HPDE6-E6E7 (cell line): Measurements from ENCODE around the gene UBN1.
"Not testable (repeated sequence)": the region's sequence is repeated elsewhere in the genome, so short reads cannot be mapped to it uniquely, and the experiment has no call there.

Experiments used
- DNase-seq: peaks from one replicate; pipeline ENCODE4 v3.0.0; 2011; ENCODE audit warnings: missing footprints; ENCODE audit errors: extremely low spot score

UBN1 gene

DNA sequence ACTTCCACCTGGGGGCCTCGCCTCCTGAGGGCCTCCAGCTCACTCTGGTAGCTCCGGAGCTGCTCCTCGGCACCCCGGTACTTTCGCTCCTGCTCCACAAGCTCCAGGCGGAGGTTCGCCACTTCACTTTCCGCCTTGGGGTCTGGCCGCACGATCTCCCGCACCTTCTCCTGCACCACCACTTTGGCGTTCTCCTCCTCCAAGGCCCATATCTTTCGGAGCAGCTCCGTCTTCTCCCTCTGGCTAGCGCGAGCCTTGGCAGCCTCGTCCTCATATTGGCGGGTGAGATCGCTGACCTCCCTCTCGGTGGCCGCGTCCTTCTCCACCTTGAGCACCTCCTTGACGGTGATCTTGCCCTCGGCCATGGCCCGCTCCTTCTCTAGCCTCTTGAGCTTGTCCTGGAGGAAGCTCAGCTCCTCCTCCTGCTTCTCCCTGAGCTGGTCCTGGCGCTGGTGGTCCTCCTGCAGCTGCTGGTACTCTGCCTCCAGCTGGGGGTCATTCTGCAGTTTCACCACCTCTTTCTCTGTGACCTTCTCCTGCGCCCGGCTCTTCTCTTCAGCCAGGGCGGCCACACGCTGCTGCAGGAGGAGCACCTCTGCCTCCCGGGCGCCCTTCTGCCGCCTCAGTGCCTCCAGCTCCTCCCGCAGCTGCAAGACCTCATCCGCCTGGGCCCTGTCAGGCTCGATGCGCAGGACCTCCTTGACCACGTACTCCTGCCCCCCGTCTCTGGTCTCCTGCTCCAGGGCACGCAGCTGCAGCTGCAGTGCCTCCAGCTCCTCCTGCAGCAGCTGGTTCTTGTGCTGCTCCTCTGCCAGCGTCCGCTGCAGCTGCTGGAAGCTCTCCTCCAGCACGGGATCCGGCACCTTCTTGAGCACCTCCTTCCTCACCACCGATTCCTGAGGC lies 37.9 kb downstream of the UBN1 start:
- DNase-seq: no peak

DNA sequence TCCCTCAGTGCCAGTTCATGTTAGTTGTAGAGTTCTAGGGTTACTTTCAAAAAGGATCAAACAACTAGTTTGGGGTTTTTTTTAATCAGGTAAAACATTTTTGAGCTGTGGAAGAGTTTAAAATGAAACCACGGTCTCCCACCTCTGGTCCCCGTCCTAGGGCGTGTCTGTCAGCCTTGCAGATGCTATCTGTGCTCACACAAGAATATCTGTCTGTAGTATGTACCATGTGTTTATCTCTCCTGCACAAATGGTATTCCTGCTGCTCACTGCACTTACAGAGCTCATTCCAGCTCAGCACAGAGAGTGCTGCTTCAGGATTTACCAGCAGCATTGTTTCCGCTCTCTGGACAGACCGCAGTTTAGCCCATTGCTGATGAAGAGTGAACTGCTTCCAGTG lies 38.9 kb downstream of the UBN1 start:
- DNase-seq: no peak

DNA sequence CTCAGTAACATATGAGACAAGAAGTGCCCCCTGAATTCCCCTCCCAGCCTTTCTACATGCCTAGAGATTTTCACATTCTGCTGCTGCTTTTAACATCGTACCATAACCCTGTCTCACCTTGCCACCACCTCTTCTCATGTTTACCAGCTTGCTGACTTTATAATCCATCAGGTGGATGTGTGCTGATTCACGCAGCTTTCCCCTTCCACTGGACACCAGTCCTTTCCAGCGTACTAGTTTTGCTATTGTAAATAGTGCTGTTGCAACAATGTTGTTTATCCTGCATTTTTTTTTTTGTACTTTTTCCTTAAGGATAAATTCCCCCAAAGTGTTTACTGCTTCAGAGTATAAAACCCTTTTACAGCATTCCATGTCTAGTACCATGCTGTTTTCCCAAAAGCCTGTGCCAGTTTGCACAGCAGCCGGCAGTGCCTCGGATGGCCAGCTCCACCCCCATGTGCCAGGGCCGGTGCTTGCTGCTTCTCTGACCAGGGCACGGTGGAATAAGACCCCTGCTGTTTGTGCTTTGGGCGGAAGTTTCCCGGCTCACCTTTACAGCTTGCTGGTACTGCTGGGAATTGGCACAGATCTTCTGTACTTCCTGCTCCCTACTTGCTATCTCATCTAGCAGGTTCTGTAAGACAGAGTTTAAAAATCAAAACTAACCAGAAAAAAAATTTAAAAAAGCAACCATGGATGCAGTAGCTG lies 41.3 kb downstream of the UBN1 start:
- no peak for DNase-seq

DNA sequence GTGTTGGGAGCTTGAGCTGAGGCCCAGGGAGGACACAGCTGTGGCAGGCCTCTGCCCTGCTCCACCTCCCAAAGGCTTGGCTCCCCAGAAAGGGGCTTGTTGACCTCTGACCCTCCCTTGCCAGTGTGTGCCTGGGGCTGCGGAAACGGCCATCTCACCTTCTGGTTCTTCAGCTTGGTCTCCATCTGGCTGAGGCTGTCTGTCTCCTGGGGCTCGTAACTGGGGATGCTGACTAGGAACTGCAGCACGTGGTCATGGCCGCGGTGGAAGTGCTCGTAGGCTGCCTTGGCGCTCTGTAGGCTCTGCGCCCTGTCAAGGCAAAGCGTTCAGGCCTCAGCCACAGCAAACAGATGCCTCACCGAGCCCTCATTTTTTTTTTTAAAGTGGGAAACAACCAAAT lies 42.7 kb downstream of the UBN1 start:
- DNase-seq: no peak

DNA sequence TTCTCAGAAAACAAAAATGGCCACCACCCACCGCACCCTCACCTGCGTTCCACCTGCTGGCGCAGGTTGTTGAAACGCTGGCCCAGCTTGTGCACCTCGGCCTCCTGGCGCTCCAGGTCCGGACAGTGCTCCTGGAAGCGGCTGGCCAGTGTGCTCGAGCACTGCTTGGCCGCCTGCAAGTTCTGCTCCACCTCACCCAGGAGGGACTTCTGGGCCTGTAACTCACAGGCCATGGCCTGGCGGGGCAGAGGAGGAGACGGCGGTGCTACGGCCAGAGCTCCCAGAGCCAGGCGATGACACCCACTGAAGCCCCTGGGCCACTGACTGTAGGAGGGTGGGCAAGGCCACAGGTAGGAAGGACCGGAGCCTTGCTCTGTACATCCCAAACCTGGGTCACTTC lies 43.4 kb downstream of the UBN1 start:
- no peak for DNase-seq

DNA sequence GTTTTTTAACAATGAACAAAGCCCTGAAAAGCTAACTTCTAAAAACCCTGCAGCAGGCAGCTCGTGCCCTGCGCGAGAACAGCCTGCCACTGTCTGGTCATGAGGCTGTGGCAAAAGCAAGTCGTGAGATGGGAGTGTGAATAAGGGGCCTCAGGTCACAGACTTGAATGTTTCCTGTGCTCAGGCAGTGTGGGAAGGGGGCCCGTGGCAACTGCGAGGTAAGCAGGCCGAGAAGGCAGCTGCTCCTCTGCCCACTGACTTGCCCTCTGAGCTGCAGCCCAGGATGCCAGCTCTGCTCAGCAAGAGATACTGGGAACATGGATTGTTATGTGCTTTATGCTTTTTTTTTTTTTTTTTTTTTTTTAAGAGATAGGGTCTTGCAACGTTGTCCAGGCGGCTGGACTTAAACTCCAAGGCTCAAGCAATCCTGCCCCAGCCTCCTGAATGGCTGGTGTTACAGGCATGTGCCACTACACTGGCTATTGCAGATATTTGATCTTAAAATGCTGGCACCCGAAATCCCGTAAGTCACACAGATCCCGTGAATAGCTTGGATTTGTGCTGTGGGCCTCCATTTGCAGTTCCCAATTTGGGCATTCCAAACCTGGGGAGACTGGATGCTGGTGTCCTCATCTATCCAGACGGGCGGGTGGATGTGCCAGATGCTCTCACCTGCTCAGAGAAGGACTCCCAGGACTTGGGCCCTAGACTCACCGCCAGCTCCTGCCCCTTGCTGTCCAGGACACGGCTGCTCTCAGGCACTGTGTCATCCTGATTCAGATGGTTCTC lies 44.0 kb downstream of the UBN1 start:
- no peak for DNase-seq

DNA sequence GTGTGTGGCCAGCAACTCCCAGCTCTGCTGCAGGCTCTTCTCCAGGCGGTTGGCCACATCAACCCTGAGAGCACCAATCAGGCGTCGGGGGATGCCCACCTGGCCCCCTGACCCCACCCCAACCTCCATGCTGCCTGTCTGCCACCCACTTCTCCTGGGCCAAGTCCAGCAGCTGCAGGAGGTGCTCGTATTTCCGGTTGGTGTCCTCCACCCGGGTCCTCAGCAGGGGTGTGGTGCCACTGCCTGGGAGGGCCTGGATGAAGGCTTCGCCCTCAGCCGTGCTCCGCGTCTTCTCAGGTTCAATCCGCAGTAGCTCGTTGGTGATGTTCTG lies 44.6 kb downstream of the UBN1 start:
- no peak for DNase-seq

DNA sequence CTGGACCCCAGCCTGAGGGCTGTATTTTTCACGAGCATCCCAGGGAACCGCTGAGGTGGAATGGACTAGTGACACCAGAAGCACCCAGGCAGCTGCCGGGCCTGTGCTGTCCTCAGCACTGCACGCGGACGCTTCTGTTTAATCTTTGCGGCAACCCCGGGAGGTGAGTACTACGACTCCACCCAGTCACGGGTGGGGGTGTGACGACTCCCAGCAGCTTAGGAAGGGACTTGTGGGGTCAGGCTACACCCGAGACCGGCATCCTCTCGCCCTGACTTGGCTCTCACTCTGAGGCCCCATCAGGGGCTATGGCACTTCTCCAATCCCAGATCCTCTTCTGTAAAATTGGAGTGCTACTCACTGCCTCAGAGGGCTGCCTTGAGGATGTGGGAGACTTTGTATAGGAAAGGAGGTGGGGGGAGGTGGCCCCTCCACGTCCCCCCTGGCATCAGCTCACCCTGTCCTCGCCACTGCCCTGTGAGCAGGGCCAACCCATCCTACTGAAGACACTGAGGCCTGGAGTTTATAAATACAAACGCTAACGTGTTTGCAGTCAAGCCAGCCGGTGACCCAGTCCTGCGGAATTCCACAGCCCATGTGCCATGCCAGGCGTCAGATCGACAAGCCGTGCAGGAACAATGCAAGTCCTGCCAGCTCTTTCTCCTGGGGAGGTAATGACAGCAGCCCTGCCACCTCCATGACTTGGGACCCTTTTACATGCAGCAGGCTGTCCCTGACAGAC lies 45.3 kb downstream of the UBN1 start:
- no peak for DNase-seq

DNA sequence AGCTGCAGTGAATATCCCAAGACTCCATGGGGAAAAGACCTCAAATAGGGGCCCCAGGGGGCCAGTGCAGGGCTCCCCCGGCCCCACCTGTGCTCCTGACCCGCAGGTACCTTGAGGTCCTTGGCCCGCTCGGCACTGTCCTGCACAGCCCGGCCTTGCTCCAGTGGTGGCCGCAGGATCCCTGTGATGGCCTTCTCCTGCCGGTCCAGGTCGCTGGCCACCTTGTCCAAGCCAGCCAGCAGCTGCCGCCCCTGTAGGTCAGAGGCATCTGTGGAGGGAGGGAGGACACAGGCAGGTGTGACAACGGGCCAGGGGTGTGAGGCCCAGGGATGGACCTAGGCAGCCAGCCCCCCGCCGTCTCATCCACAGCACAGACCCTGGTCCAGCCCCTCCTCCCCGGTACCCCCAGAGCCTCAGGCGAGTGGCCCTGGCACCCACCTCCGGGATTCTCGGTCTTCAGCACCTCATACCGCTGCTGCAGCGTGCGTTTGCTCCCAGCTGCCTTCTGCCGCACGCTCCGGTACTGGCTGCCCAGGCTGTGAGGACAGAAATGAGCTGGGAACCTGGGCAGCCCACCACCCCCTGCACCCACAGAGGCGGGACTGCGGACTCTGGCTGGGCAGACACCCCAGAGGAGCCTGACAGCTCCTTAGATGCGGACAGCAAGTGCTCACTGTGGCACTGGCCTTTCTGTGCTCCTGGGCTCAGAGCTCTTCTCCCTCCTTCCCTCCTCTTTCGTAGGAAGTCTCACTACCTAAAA lies 46.0 kb downstream of the UBN1 start:
- DNase-seq: no peak

DNA sequence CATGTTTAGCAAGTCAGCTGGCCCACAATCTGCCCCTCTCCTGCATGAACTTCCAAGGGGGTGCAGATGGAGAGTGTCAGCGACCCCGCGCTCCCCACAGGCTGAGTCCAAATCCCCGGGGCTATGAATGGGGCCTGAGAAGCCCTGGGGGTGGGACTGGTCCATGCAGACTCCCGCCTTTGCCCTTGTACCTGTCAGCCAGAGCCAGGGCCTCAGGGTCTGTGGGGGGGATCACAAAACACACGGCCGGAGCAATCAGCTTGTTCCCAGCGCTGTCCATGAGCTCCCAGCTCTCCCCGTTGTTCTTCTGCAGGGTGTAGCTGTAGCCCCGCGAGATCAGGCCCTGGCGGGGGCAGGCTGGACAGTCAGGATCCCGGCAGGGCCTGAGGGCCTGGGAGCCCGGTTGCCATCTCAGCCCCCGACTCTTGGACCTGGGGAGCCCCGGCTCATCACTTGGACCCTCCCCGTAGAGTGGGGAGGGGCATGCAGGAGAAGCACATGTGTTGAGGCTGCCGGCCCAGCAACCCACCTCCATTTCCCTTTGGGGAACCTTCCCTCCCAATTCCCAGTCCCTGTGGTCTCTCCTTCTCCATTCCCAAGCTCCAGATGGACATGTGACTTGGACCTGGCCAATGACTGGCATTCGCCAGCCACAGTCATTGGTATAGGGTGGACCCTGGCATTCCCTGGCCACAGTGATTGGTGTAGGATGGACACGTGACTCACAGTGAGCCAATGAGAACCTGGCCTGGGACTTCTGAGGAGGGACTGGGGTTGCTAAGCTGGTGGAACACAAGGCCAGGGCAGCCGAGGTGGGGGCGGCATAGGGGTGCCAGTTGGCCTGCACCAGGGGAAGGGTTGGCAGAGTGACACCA lies 47.2 kb downstream of the UBN1 start:
- no peak for DNase-seq

DNA sequence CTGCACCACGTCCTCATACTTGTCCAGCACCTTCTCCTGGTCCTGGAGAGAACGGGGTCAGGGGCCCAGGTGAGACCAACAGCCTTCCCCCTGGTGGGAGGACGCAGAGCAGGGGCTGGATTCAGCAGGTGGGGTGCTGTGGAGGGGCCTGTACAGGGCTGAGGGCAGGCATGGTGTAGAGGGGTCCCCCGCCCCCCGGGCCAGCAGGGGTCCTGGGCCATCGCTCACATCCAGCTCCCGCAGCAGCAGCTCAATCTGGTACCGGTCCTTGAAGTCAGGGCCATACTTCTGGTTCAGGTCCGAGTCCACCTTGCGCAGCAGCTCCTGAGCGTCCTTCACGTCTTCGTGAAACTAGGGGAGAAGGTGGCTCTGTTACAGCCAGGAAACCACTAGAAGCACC lies 48.1 kb downstream of the UBN1 start:
- no peak for DNase-seq

DNA sequence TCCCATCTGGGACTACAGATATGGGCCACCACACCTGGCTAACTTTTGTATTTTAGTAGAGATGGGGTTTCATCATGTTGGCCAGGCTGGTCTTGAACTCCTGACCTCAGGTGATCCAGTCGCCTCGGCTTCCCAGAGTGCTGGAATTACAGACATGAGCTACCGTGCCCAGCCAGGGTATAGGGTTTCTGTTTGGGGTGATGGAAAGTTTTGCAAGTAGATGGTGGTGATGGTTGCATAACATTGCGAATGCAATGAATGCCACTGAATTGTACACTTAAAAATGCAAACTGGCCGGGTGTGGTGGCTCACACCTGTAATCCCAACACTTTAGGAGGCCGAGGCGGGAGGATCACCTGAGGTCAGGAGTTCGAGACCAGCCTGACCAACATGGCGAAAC lies 49.5 kb downstream of the UBN1 start:
- not testable (repeated sequence) for DNase-seq

DNA sequence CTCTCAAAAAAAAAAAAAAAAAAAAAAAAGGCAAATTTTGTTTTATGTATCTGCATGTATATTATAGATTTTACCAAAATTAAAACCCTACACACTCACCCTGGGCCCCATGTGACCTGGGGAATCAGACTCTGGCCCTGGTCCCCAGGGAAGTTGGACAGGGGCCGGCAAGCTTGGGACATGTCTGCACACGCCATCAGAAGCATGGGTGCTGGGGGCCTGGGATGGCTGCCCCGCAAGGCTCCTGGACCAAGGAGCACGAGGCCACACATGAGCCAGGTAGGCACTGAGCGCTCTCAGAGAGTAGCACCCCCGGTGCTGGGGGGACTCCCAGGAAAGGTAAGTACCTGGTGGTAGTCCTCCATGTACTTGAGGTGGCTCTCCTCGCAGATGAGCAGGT lies 50.0 kb downstream of the UBN1 start:
- no peak for DNase-seq

DNA sequence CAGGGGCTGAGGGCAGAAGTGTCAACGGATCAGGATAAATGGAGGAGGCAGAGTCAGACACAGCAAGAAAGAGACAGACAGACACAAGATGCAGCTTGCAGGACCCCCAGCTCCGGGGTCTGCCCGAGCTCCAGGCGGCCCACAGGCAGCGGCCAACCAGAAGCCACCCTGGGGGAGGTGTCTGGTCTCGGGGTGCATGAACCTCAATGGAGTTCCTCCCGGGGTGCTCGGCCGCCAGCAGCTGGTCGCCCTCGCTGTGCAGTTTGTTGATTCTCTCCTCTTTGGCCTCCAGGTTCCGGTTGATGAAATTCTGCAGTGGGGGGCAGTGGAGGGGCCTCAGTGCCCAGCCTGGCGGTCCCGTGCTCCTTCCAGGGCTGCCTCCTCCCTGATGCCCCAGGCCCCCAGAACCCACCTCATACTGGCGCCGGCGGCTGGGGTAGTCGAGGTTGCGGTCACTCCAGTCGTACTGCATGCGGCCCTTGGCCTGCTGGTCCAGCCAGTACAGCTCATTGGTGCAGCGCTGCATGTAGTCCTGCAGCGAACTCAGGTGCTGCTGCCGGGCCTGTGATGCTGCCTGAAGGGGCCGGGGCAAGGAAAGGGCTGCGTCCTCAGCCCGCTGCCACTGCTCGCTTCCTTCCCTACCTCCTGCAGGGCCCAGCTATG lies 51.7 kb downstream of the UBN1 start:
- DNase-seq: no peak

DNA sequence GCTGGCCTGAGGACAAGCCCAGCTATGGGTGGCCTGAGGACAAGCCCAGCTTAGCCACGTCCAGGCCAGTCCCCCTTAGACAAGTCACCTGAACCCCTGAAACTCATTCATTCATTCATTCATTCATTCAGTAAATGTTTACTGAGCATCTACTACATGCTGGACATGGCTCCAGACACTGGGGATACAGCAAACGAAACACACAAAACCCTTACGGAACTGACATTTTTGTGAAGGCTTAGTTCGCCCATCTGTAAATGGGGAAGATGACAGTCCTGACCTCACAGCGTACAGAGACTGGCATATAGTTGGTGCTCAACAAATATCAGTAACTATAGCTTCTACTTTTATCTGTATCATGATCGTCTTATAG lies 52.2 kb downstream of the UBN1 start:
- no peak for DNase-seq

DNA sequence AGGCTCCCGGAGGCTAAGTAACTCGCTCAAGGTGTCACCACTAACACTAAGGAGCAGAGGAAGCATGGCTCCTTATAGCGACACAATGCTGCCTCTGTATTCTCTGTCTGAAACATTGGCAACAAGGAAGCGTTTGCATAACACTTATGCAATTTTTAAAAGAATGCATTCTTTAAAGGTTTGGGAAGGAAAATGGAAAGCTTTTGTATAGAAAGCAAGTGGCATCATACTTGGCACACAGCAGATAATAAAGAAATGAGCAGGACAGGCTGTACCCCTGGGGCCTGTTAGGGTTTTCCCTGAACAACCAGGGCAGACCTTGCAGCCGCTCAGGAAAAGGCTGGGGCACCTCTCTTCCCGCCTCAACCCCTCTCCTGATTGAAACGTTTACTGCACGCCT lies 52.8 kb downstream of the UBN1 start:
- DNase-seq: no peak

DNA sequence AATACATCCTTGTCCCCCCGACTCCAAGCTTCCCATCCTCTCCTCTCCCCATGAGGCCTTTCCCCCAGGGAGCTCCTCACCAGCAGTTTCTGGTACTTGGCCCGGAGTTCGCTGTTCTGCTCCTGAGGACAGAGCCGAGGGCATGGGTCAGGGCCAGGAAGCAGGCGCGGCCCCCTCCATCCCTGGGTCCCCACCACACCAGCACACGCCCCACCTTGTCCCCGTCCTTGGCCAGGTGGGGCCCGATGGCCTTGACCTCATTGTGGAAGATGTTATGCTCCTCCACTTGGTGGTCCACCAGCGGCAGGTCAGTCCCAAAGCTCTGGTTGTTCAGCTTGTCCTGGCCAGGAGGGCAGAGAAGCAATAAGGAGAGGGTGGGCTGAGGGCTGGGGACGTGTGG lies 53.5 kb downstream of the UBN1 start:
- no peak for DNase-seq

DNA sequence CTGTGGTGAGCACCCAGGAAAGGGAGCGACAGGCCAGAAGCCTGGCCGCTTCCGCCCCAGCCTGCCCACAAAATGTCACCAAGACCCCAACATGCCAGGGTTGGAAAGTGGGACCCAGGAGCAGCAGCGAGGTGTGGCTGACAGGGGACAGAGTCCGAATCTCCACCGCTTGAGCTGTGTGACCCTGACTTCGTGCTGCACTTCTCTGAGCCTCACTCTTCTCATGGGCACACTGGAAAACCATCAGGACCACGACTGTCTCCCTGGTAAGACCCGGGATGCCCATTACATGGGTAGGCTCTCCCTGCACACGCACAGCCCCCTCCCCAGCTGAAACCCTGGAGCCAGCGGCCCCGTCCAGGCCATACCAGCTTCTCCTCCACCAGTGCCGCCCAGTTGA lies 54.8 kb downstream of the UBN1 start:
- DNase-seq: no peak

DNA sequence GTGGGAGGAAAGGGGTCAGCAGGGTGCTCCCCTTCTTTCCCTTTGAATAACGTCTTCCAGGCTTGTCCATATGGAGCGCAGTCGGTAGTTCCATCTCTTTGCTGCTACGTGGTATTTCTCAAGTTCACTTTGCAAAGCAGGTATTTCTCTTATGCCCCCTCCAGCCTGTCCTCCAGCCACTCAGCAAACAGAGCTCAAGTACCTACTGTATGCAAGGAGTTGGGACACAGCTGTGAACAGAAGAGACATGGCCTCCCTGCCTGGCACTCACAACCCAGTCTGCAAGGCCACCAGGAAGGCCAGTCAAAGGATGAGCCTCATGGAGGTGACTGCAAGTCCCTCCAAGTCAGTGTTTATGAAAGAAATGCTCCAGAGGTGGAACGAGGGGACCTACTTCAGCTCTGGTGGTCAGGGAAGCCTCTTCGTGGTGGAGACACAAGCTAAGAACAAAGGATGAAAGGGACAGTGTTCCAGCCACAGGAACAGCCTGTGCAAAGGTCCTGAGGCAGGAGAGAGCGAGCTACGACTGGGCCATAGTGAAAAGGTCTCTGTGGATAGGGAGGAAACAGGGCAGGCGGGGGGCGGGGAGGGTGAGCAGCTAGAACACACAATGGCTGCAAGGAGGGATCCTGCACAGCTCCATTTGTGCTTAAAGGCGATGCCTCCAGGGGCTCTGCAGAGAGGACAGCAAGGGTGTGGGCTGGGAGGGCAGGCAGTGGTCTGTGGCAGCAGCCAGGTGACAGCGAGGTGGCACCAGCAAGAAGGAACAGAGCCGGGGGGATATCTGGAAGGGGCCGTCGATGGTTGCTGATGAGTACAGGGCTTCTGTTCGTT lies 57.0 kb downstream of the UBN1 start:
- no peak for DNase-seq
